Measurements from ENCODE around the gene DQX1.

DNA sequence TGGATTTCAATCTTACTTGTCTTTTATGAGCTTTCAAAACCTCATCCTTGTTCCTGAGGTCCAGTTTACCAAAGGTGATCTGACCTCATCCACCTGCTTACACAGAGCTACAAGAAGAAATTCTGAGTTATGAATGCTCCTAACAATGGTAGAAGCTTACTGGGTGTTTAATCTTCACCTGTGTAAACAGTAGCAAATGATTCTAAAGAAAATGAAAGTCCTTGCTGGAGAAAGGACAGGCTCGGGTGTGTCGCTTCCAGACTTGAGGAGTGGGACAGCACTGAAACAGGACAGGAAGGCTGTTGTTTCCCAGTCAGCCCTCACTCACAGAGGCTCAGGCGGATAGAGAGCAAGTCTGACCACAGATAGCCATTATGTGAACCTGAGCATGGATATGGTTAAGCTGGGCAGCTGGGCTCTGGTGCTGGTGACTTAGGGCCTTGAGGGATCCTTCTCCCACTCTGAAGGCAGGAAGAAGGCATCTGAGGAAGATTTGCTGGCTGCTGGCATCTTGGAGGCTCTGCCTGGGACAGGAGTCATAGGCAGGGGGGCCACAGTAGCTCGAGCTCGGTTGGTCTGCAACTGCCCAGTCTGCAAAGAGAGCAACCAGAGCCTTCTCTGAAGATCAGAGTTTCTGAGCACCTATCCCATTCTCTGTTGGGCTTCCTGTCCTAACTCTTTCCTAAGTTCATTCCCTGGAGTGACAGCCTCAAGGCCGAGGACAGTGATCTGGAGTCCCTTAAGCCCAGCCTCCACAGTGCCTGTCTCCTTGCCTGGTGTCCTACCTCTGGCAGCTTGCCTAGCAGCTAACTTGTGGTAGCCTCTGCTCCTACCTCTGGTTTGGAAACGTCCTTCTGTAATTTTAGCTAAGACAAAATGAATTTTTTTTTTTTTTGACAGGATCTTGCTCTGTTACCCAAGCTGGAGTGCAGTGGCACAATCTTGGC lies 32.5 kb upstream of the DQX1 start:
- no peak for TF ChIP-seq EZH2 (IDR thresholded peaks at IDR 0.05; ENCODE audit: borderline replicate concordance, low read depth, low read length, poor library complexity, severe bottlenecking)
- TF ChIP-seq, protein P1, sequence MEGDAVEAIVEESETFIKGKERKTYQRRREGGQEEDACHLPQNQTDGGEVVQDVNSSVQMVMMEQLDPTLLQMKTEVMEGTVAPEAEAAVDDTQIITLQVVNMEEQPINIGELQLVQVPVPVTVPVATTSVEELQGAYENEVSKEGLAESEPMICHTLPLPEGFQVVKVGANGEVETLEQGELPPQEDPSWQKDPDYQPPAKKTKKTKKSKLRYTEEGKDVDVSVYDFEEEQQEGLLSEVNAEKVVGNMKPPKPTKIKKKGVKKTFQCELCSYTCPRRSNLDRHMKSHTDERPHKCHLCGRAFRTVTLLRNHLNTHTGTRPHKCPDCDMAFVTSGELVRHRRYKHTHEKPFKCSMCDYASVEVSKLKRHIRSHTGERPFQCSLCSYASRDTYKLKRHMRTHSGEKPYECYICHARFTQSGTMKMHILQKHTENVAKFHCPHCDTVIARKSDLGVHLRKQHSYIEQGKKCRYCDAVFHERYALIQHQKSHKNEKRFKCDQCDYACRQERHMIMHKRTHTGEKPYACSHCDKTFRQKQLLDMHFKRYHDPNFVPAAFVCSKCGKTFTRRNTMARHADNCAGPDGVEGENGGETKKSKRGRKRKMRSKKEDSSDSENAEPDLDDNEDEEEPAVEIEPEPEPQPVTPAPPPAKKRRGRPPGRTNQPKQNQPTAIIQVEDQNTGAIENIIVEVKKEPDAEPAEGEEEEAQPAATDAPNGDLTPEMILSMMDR (conservative IDR thresholded peaks at IDR 0.05; ENCODE audit: low read depth, low read length) = no peak
